GM18858 (cell line): Measurements from ENCODE around the gene NDUFAF3.

Experiments
- ATAC-seq: cut with Tn5 transposase; IDR thresholded peaks from one replicate; pipeline ENCODE4 v1.9.1; 2021; ENCODE audit not compliant: unreplicated experiment

The NDUFAF3 gene, protein sequence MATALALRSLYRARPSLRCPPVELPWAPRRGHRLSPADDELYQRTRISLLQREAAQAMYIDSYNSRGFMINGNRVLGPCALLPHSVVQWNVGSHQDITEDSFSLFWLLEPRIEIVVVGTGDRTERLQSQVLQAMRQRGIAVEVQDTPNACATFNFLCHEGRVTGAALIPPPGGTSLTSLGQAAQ

DNA sequence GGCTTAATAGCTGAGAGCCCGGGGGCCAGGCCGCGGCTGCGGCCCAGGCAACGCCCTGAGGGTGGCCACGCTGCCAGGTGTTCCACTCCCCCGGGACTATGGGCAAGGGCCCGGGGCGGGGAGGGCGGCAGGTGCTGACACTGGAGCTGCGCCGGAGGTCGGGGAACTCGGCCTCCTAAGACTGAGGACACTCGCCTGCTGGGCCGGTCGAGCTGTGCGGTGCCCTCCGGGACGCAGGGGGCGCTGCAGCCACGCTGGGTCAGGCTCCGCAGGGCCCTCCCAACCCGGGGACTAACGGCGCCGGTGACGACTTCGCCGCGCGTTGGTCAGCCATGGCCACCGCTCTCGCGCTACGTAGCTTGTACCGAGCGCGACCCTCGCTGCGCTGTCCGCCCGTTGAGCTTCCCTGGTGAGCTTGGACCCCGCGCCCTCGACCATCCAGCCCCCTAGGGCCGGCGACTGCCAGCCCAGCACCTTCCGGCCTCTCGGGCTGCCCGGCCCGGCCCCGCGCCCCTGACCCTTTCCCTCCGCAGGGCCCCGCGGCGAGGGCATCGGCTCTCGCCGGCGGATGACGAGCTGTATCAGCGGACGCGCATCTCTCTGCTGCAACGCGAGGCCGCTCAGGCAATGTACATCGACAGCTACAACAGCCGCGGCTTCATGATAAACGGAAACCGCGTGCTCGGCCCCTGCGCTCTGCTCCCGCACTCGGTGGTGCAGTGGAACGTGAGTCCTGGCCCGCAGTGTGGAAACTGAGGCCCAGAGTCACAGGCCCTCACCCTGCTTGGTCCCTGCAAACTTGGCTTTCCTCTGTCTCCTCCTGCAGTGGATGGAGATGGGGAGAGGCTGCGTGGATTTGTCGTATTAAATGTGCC is at the start of gene NDUFAF3:
NDUFAF3 (plus strand) TSS at position 309 of the 875 bp plus-strand sequence; CDS start at position 333, 24 bp downstream.
- ATAC-seq = peak; percentile 41

DNA sequence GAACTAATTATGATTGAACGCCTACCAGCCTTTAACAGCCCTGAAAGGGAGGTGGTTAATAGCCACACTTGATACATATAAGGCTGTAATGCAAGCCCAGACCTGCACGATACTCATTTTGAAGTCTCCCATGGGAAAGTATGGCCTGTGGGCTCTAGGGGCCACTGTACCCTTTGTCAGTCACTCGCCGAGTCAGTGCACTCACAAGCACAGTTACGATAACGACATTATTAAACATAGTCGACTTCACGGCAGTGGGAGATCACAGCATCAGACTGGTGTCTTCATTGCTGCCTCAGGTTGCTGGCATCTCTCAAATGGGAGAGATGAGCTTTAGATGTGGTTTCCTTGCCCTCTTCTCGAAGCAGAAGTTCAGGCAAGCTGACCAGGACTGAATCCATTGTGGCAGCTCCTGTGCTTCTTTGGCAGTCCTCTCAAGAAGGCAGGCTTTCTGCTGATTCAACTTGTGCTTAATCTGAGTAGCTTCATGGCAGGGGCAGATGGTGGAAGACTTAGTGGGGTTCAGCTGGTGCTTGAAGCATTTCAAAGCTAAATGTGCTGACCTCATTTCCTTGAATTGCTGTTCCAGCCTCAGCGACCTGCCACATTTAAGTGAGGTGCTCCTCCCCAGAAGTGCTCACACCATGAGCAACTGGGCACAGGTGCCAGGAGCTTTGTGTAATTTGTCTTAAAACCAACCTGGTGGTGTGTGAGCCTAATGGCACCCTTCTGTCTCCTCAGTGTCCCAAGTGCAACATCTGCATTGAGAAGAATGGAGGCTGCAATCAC is 47.7 kb upstream of the NDUFAF3 start:
- ATAC-seq = no peak

DNA sequence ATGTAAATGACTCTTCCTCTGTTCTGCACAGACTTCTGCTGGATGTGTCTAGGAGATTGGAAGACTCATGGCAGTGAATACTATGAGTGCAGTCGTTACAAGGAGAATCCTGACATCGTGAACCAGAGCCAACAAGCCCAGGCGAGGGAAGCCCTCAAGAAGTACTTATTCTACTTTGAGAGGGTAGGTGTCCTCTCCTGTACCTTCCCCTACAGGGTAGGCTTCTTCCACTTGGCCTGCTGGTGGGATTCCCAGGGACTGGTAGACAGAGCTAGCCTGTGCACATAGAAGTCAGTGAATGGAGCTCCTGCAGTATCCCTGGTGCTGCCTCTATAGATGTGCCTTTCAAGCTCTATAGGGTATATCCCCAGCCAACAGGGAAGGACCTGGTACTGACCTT is 42.5 kb upstream of the NDUFAF3 start:
- ATAC-seq = no peak

DNA sequence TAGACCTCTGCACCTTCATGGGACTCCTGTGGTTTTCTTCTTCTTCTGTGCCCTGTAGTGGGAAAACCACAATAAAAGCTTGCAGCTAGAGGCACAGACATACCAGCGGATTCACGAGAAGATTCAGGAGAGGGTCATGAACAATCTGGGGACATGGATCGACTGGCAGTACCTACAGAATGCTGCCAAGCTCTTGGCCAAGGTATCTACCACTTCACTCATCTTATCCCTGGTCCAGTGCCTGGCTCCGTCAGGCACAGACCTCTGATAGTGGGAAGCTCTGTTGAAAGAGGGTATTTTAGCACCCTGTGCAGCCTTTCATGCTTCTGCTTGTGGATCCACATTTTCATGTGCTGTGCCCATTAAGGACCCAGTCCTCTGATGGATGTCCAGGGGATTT is 41.6 kb upstream of the NDUFAF3 start:
- no peak for ATAC-seq

DNA sequence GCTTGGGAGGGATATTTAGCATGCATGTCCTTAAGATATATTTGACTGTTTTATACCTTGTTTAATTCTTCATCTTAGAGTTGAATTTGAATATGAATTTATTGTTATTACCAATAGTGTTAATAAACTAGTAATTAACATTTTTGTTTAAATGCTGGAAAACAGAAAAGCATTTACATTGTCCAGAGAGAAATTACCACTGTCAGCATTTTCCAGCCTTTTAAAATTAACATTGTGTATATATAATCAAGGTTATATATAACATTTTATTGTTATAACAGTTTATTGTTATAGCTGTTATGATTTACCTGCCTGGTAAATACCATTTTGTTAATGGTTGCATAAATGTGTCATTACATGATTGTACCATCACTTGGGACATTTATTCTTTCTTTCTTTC is 39.9 kb upstream of the NDUFAF3 start:
- no peak for ATAC-seq

DNA sequence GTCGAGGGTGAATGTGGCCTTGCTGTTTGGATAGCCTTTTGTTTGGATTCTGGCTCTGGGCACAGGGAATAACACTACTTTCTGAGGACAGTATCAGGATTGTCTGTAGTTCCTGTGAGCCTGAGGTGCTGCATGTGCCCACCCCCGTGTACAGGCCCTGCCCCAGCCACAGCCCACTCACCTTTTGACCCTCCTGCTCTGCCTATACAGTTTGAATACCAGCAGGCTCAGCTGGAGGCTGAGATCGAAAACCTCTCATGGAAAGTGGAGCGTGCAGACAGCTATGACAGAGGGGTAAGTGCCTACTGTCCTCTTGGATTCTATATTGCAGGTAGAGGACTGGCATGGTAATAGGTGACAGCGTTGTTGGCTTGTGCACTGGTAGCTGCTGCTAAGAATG is 39.2 kb upstream of the NDUFAF3 start:
- no peak for ATAC-seq

DNA sequence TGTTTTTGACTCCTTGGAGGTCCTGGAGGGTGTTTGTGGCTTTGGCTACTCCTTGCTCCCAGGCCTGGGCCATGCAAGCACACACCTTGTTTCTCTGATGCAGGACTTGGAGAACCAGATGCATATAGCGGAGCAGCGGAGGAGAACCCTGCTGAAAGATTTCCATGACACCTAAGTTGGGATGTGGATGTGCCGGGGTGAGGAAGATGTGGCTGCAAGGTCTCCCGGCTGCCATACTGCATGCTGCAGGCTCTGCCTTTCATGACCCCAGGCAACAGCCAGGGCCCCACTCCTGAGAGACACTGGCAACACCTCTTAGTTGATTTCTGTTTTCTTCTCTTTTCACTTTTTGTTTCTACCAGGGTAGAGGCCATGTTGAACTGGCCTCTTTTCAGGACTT is 38.8 kb upstream of the NDUFAF3 start:
- ATAC-seq = no peak

DNA sequence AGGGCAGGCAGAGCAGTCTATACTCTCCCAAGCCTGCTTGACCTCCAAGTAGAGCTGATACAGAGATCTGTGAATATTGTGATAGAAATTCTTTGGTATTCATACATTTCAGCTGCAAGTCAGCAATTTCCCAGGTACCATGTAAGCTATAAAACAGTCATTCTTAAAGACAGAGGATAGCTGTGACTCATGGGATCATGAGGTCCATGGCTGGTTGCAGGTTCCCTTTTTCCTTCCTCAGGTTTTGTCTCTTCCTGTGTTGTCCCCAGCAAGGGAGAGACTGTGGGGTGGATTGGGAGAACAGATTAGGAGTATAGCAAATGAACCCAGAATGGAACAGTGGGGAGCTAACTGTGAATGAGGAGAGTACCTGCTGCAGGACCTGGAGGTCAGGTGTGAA is 37.3 kb upstream of the NDUFAF3 start:
- no peak for ATAC-seq

DNA sequence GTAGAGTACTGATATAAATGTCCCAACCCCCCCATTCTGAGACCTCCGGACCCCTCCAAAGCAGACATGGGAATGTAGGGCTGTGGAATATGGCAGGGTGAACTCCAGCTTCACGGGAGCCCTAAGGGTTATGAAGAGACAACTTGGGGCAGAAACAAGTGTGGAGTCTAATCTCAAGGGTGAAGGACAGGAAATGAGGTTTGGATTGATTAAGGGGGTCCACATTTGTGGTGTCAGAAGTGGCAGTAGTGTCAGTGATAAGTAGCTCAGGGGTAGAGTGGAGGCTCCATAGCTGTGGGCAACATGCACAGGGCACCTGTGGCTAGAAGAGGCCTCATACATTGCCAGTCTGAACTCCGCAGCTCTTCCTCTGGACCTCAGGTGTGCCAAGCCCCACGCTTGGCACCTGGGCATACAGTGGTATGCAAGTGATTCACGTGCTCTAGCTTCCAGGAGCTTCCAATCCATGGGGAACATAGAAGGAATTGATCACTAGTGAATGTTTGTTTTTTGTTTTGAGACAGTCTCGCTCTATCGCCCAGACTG is 36.0 kb upstream of the NDUFAF3 start:
- no peak for ATAC-seq

DNA sequence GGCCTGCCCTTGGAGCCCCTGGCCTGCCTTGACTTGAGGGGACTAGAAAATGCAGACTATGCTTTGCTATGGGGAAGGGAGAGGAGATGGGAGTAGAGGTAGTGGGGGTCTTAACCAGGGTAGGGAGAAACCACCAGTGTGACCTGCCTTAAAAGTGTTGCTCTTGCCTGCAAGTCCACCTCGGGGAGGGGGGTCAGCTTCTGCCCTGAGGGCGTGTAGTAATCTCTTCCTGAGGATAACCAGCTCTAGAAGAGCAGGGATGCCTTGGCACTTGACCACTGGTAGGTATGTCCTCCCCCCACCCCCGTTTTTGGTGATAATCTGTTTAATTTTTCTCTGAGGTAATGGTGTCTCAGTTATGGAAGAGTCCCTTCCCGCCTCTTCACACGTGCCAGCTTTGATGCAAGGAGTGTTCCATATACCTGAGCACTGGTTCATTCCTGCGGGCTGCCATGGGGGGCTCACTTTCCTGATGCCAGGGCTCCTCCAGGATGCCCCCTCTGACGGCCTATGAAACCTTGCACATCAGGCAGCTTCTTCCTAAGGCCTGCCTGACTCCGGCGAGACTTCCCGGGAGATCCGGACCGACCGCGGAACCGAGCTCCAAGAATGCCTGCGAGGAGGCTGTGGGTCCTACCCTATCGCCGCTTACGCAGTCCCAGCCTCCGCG is 32.7 kb upstream of the NDUFAF3 start:
- ATAC-seq = no peak

DNA sequence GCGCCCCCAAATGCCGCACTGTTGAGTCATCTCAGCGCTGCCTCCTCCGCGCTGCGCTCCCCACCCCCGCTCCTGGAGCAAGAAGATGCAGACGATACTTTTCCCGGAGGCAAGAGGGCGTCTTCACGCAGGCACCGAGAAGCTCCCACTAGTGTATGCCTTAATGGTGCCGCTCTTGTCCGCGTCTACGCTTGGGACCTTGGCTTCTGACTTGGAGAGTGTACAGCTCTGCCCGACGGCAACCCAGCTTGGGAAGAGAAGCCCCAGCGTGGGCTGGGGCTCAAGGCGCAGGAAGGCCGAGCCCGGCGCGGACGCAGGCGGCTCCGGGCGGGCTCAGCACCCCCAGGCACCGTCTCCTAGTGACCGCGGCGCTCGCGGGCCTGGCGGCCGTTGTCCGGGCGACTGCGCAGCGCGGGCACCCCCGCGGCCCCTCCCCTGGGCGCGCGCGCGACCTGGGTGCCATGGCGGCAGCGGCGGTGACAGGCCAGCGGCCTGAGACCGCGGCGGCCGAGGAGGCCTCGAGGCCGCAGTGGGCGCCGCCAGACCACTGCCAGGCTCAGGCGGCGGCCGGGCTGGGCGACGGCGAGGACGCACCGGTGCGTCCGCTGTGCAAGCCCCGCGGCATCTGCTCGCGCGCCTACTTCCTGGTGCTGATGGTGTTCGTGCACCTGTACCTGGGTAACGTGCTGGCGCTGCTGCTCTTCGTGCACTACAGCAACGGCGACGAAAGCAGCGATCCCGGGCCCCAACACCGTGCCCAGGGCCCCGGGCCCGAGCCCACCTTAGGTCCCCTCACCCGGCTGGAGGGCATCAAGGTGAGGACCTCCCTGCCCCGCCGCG is 31.9 kb upstream of the NDUFAF3 start, which contains the start of gene P4HTM:
P4HTM (plus strand) TSS at position 446 of the 840 bp plus-strand sequence; CDS start at position 462, 16 bp downstream.
- peak; percentile 35 for ATAC-seq

DNA sequence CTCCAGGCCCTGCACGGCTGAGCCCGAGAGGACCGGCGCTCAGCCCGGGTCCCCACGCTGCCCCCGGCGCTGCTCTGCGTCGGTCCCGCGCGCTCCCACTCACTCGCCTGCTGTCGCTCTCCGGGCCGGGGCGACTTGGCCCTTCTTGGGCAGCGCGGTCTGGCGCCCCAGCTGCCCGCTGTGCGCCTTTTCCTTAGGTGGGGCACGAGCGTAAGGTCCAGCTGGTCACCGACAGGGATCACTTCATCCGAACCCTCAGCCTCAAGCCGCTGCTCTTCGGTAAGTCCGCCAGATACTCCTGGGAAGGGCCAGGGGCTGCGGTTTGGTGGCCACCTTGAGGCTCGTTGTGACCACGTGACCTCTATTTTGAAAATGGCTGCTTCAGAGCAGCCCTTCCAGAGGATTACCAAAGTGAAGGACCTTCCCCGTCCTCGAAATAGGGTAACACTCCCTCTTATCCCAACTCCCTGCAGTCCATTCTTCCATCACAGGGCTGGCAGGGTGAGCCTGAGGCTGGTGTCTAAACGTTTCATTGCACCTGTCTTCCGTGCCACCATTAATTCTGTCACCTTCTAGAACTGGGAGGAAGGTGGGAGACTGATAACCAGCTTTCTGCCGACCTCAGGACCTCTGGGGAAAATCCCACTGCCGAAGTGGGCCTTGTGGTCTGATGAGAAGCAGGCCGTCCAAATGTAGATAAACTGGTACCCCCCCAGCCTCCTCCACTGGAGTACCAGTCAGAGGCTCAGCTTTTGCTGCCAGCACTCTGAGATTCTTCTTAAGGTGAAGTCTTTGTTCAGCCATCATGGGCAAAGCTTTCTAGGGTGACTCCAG is 31.1 kb upstream of the NDUFAF3 start:
- ATAC-seq = no peak

DNA sequence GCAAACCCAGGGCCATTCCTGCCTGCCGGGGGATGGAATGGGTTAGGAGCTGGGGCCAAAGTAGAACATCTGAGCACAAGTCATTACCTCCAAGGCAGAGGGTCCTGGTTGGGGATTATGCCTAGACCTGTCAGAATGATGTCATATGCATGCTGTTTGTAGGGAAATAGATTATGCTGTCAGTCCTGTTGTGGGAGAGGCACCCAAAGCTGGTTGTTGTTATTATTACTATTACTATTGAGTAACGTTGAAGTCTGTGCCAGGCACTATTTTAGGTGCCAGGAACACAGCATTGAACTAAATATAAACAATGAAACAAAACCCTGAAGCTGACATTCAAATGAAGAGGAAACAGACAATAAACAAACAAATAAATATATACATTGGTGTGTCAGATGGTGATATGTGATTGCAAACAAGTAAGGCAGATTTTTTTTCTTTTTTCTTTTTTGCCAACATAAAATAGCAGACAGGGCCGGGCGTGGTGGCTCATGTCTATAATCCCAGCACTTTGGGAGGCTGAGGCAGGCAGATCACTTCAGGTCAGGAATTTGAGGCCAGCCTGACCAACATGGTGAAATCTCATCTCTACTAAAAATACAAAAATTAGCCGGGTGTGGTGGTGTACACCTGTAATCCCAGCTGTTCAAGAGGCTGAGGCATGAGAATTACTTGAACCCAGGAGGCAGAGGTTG is 29.9 kb upstream of the NDUFAF3 start:
- no peak for ATAC-seq

DNA sequence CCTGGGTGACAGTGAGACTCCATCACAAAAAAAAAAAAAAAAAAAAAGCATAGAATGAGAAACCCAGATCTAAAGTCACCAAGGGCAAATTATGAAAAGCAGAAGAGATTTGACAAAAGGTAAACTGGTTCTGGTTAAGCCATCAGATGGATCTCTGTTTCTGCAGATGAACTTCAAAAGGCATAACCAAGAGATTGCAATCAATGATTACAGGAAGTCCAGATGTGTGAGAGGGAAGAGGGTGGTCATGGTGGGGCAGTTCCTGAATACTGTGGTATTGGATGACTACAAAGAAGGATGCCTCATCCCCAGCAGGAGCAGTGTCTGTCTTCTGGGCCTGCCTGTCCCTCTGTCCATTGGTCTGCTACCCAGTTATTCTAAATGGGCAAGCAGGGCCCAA is 28.1 kb upstream of the NDUFAF3 start:
- no peak for ATAC-seq

DNA sequence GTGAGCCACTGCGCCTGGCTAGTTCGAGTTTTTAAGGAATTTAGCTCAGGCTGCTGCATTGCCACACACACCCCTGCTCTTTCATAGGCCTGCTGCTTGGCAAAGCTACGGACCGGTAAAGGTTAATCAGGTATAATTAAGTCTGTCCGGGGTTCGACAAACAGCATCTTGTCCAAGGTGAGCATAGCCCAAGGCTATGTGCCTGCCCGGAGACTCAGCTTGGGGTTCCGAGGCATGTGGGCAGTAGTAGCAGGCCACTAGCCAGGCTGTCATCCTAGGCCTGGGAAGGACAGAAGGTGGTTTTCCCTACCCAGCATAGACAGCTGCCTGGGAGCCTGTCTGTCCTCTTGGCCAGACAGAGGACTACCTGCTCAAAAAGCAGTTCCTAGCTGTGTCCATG is 25.3 kb upstream of the NDUFAF3 start:
- ATAC-seq = no peak

DNA sequence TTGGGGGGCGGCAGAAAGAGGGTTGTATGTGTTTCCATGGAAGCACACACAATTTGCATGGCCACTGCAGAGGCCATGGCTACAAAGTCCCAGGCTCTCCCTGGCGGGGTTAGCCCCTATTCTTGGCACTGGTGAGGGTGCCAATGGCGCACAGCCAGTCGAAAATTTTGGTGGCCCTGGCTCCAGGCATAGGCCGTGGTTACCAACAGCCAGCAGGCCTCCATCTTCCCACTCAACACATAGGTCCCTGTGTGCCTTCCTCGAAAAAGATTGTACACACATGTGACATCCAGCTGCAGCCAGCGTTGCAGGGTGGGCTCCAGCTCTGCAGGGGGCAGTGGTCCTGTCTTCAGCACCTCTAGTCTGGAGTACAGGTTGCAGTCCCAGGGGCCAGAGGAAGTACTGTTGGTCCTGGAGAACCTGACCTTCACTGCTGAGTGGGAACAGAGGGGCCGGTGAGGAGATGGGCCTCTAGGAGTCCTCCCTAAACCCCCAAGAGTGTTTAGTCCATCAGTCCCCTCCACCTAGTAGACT is 24.8 kb upstream of the NDUFAF3 start:
- ATAC-seq = no peak

DNA sequence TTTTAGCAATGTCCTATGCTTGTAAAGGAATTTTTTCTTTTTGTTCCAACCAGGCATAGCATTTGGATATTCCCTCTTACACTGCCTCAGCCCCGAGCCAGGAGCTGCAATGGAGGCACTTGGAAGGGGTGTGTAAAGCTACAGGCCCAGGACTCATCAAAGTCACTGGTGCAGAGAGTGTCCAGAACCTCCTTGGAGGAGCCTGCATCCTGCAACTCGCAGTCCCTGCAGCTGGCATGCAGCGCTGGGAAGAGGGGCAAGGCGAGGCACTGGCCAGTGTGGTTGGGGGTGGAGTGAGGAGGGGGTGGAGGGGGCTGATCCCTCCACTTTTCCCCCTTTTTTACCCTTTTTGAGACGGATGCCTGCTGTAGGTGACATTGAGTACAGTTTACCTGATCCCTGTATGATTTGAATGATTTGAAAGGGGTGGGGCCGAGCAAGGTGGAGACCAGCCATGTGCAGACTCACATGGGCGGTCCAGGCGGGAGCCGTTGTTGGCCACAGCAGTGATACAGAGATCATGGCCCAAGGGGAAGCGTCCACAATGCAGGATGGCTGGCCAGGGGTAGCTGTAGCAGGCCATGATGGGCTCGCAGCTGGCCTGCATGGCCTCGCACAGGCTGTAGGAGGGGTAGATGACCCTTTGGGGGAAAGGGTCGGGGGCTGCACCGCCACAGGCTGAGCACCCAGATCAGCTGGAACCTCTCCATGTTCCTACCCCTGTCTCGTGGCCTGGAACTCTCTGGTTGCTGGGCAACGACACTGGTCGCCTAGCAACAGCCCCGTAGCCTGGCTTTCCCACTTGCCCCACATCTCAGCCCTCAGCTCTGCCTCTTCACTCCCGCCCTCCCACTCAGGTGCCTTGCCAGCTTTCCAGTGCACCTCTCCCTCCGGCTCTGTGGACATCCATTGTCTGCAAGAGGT is 23.9 kb upstream of the NDUFAF3 start:
- no peak for ATAC-seq
